ENCODE results near the gene GNAZ.

DNA sequence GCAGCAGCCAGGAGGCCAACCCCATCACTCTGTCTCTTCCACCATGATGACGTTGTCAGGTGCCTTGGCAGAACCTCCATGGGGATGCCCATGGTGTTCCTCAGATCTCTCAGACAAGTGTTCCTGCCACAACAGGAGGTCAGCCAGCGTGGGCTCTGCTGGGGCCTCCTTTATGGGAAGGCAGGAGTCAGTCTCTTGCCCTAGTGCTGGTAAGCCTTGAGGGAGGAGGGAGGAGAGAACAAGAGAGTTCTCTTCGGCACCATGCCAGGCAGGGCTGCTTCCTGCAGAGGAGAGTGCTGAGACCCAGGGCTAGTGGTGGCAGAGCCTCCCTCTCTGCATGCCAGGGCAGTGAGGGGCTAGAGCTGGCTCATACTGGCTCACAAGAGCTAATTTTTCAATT, 32.5 kb downstream of the GNAZ start:
- TF ChIP-seq, protein P1, sequence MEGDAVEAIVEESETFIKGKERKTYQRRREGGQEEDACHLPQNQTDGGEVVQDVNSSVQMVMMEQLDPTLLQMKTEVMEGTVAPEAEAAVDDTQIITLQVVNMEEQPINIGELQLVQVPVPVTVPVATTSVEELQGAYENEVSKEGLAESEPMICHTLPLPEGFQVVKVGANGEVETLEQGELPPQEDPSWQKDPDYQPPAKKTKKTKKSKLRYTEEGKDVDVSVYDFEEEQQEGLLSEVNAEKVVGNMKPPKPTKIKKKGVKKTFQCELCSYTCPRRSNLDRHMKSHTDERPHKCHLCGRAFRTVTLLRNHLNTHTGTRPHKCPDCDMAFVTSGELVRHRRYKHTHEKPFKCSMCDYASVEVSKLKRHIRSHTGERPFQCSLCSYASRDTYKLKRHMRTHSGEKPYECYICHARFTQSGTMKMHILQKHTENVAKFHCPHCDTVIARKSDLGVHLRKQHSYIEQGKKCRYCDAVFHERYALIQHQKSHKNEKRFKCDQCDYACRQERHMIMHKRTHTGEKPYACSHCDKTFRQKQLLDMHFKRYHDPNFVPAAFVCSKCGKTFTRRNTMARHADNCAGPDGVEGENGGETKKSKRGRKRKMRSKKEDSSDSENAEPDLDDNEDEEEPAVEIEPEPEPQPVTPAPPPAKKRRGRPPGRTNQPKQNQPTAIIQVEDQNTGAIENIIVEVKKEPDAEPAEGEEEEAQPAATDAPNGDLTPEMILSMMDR (IDR thresholded peaks at IDR 0.05; ENCODE audit: low read depth, low read length, missing input control) = no peak
- TF ChIP-seq, protein P2, sequence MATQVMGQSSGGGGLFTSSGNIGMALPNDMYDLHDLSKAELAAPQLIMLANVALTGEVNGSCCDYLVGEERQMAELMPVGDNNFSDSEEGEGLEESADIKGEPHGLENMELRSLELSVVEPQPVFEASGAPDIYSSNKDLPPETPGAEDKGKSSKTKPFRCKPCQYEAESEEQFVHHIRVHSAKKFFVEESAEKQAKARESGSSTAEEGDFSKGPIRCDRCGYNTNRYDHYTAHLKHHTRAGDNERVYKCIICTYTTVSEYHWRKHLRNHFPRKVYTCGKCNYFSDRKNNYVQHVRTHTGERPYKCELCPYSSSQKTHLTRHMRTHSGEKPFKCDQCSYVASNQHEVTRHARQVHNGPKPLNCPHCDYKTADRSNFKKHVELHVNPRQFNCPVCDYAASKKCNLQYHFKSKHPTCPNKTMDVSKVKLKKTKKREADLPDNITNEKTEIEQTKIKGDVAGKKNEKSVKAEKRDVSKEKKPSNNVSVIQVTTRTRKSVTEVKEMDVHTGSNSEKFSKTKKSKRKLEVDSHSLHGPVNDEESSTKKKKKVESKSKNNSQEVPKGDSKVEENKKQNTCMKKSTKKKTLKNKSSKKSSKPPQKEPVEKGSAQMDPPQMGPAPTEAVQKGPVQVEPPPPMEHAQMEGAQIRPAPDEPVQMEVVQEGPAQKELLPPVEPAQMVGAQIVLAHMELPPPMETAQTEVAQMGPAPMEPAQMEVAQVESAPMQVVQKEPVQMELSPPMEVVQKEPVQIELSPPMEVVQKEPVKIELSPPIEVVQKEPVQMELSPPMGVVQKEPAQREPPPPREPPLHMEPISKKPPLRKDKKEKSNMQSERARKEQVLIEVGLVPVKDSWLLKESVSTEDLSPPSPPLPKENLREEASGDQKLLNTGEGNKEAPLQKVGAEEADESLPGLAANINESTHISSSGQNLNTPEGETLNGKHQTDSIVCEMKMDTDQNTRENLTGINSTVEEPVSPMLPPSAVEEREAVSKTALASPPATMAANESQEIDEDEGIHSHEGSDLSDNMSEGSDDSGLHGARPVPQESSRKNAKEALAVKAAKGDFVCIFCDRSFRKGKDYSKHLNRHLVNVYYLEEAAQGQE (IDR thresholded peaks at IDR 0.05) = no peak
- TF ChIP-seq GABPA (IDR thresholded peaks at IDR 0.05 in 1 of 2, conservative IDR thresholded peaks at IDR 0.05 in 1 of 2) (no peak), SP1 (IDR thresholded peaks at IDR 0.05) (no peak), JUND (IDR thresholded peaks at IDR 0.05) (no peak), RAD21 (IDR thresholded peaks at IDR 0.05) (no peak), RXRA (IDR thresholded peaks at IDR 0.05) (no peak), YY1 (IDR thresholded peaks at IDR 0.05) (no peak)
- TF ChIP-seq, protein P3, sequence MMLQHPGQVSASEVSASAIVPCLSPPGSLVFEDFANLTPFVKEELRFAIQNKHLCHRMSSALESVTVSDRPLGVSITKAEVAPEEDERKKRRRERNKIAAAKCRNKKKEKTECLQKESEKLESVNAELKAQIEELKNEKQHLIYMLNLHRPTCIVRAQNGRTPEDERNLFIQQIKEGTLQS (IDR thresholded peaks at IDR 0.05) = no peak
- TF ChIP-seq, protein P4, sequence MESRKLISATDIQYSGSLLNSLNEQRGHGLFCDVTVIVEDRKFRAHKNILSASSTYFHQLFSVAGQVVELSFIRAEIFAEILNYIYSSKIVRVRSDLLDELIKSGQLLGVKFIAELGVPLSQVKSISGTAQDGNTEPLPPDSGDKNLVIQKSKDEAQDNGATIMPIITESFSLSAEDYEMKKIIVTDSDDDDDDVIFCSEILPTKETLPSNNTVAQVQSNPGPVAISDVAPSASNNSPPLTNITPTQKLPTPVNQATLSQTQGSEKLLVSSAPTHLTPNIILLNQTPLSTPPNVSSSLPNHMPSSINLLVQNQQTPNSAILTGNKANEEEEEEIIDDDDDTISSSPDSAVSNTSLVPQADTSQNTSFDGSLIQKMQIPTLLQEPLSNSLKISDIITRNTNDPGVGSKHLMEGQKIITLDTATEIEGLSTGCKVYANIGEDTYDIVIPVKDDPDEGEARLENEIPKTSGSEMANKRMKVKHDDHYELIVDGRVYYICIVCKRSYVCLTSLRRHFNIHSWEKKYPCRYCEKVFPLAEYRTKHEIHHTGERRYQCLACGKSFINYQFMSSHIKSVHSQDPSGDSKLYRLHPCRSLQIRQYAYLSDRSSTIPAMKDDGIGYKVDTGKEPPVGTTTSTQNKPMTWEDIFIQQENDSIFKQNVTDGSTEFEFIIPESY (IDR thresholded peaks at IDR 0.05) = no peak
- TF ChIP-seq, protein P5, sequence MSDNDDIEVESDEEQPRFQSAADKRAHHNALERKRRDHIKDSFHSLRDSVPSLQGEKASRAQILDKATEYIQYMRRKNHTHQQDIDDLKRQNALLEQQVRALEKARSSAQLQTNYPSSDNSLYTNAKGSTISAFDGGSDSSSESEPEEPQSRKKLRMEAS (IDR thresholded peaks at IDR 0.05) = no peak
